PC-3 (cell line): Measurements from ENCODE around the gene AGAP3. TPM values are rescaled to one million over a fixed set of nuclear protein-coding genes. Genes with fewer than 3 reads are reported as not detected.
"Not testable (repeated sequence)": the region's sequence is repeated elsewhere in the genome, so short reads cannot be mapped to it uniquely, and the experiment has no call there.

Source experiments
- ATAC-seq: fragments of 200-7000 bp; cut with Tn5 transposase; 2 replicates; pipeline ENCODE4 v1.9.1; 2020; ENCODE audit warnings: mild to moderate bottlenecking, moderate library complexity
- BruUV-seq: library from RNA; stranded (reverse); fragments of 400-500 nt; replicated peaks from 2 replicates; lab custom pipeline; 2021; lab: Mats Ljungman, UMichigan
- CTCF ChIA-PET: fragments of 300-600 bp; sonication (Branson Sonifier 250); formaldehyde crosslinking; loops from one replicate; lab custom pipeline; 2022; ENCODE audit warnings: antibody characterized with exemption; lab: Charles Lee
- POLR2A ChIA-PET: fragments of 300-600 bp; sonication (Branson Sonifier 250); formaldehyde crosslinking; loops from one replicate; lab custom pipeline; 2022; ENCODE audit warnings: antibody characterized with exemption; ENCODE audit not compliant: unreplicated experiment; lab: Charles Lee
- DNase-seq: peaks from one replicate; pipeline ENCODE4 v3.0.0-alpha.2; 2015
- H2AFZ ChIP-seq: fragments of 300-600 bp; sonication (generic); 2 replicates; pipeline ENCODE4 v1.6.0; 2016; ENCODE audit warnings: antibody characterized with exemption, low read length
- H3F3A ChIP-seq: fragments of 300-600 bp; sonication (generic); one replicate; pipeline ENCODE4 v1.6.0; 2017; ENCODE audit warnings: antibody characterized with exemption, low read length, control low read depth, mild to moderate bottlenecking; ENCODE audit not compliant: unreplicated experiment
- H3K27ac ChIP-seq: fragments of 300-600 bp; sonication (generic); 2 replicates; pipeline ENCODE4 v1.5.1; 2016; ENCODE audit warnings: mild to moderate bottlenecking, low read length
- H3K27me3 ChIP-seq: fragments of 300-600 bp; sonication (generic); 2 replicates; pipeline ENCODE4 v1.6.1; 2016; ENCODE audit warnings: low read length, mixed read lengths
- H3K36me3 ChIP-seq: fragments of 300-600 bp; sonication (generic); 2 replicates; pipeline ENCODE4 v1.6.1; 2016; ENCODE audit warnings: low read depth, mixed run types, low read length, mixed read lengths
- H3K4me1 ChIP-seq: fragments of 300-600 bp; sonication (generic); 2 replicates; pipeline ENCODE4 v1.5.1; 2016; ENCODE audit warnings: low read length; ENCODE audit not compliant: insufficient read depth
- H3K4me2 ChIP-seq: fragments of 300-600 bp; sonication (generic); 2 replicates; pipeline ENCODE4 v1.6.0; 2016; ENCODE audit warnings: low read length
- H3K4me3 ChIP-seq: fragments of 300-600 bp; sonication (generic); 2 replicates; pipeline ENCODE4 v1.5.1; 2016; ENCODE audit warnings: mild to moderate bottlenecking, low read length, mixed read lengths
- H3K79me2 ChIP-seq: fragments of 300-600 bp; sonication (generic); 2 replicates; pipeline ENCODE4 v1.6.1; 2017; ENCODE audit warnings: low read length, mixed read lengths
- H3K9ac ChIP-seq: fragments of 300-600 bp; sonication (generic); 2 replicates; pipeline ENCODE4 v1.6.0; 2016; ENCODE audit warnings: mild to moderate bottlenecking, low read length
- H3K9me2 ChIP-seq: fragments of 300-600 bp; sonication (generic); replicated peaks from 2 replicates; pipeline ENCODE4 v1.6.1; 2016; ENCODE audit warnings: mixed run types, low read length, mixed read lengths
- H3K9me3 ChIP-seq: fragments of 300-600 bp; sonication (generic); 2 replicates; pipeline ENCODE4 v1.6.1; 2016; ENCODE audit warnings: low read length, mixed read lengths
- H4K20me1 ChIP-seq: fragments of 300-600 bp; sonication (generic); 2 replicates; pipeline ENCODE4 v1.6.1; 2016; ENCODE audit warnings: low read length, mixed read lengths
- CTCF ChIP-seq: fragments of 300-600 bp; sonication (generic); conservative IDR thresholded peaks from 2 replicates; pipeline ENCODE4 v1.5.1; 2017; ENCODE audit warnings: antibody characterized with exemption, low read depth, mild to moderate bottlenecking, low read length
- EZH2 ChIP-seq: fragments of 300-600 bp; sonication (generic); IDR thresholded peaks from one replicate; pipeline ENCODE4 v1.6.1; 2017; ENCODE audit warnings: antibody characterized with exemption, mild to moderate bottlenecking, low read length; ENCODE audit not compliant: unreplicated experiment
- EZH2phosphoT487 ChIP-seq: fragments of 300-600 bp; sonication (generic); IDR thresholded peaks from 2 replicates; pipeline ENCODE4 v1.6.1; 2018; ENCODE audit warnings: mild to moderate bottlenecking, antibody characterized with exemption, low read length, borderline replicate concordance
- intact Hi-C: fragments of 100-400 bp; cut with micrococcal nuclease; formaldehyde crosslinking; loops from 2 replicates; pipeline ENCODE4 v1.9.0; 2023
- total RNA-seq: library from RNA; depleted of rRNA; stranded (reverse); fragments of >200 nt; gene quantifications from 2 replicates; pipeline ENCODE4 v1.2.3, GENCODE V29; 2014

The AGAP3 gene
- total RNA-seq, 1 experiment from 2014 or later, result 53.5 TPM

GRCh38 chr7:151039850-151040548 is 46.3 kb upstream of the AGAP3 start:
- H3K27ac ChIP-seq, result peak overlapping the region; percentile 5
- DNase-seq (no peak), ATAC-seq (no peak)
- peaks cover 18% of the 10 kb centered on the region for H3K4me1 ChIP-seq
- no peak overlapping the region for H3K9ac ChIP-seq
- no peak overlapping the region for H3K4me3 ChIP-seq
- no peak overlapping the region for H2AFZ ChIP-seq
- no peaks in the 10 kb centered on the region for H3K9me3 ChIP-seq
- intact Hi-C loops, result no loop called here
- H3K36me3 ChIP-seq, result no peaks in the 10 kb centered on the region; the same call in 1 of the 2 replicates
- TF ChIP-seq EZH2phosphoT487 (no peak), CTCF (no peak), EZH2 (no peak)
- ChIA-PET POLR2A (no interaction called here), CTCF (no interaction called here)
- H3K79me2 ChIP-seq, result no peaks in the 10 kb centered on the region
- no TSS peak for BruUV-seq
- no peaks in the 10 kb centered on the region for H3F3A ChIP-seq
- H3K27me3 ChIP-seq, result no peaks in the 10 kb centered on the region
- H3K4me2 ChIP-seq, result no peak overlapping the region
- no peaks in the 10 kb centered on the region for H4K20me1 ChIP-seq
- no peaks in the 10 kb centered on the region for H3K9me2 ChIP-seq

GRCh38 chr7:151040616-151041375 is 45.5 kb upstream of the AGAP3 start:
- Histone ChIP-seq H3K4me2 (no peak overlapping the region), H3K4me1 (peaks cover 18% of the 10 kb centered on the region), H3K79me2 (no peaks in the 10 kb centered on the region), H3K9ac (no peak overlapping the region), H3K27me3 (no peaks in the 10 kb centered on the region), H4K20me1 (no peaks in the 10 kb centered on the region), H3K27ac (no peak overlapping the region), H3K4me3 (no peak overlapping the region), H2AFZ (no peak overlapping the region), H3K36me3 (no peaks in the 10 kb centered on the region; the same call in 1 of the 2 replicates), H3K9me2 (no peaks in the 10 kb centered on the region), H3F3A (no peaks in the 10 kb centered on the region), H3K9me3 (no peaks in the 10 kb centered on the region)
- TF ChIP-seq CTCF, result no peak
- TF ChIP-seq EZH2phosphoT487, result no peak
- no peak for TF ChIP-seq EZH2
- POLR2A ChIA-PET, result no interaction called here
- BruUV-seq, result no TSS peak
- intact Hi-C loops, result no loop called here
- CTCF ChIA-PET, result no interaction called here
- no peak for ATAC-seq
- no peak for DNase-seq

GRCh38 chr7:151043449-151043848 is 42.8 kb upstream of the AGAP3 start:
- H3K4me3 ChIP-seq, H3K27ac ChIP-seq, H3K9ac ChIP-seq, POLR2A ChIA-PET, H3K9me3 ChIP-seq, H2AFZ ChIP-seq, H3K27me3 ChIP-seq, H3F3A ChIP-seq, intact Hi-C loops, H3K79me2 ChIP-seq, BruUV-seq, ATAC-seq, DNase-seq, H3K9me2 ChIP-seq, H3K4me2 ChIP-seq, H3K36me3 ChIP-seq, H4K20me1 ChIP-seq, CTCF ChIA-PET: not testable (repeated sequence)
- H3K4me1 ChIP-seq, result peaks cover 27% of the 10 kb centered on the region
